Measurements from ENCODE around the gene DPY19L2.
"Not testable (repeated sequence)": the region's sequence is repeated elsewhere in the genome, so short reads cannot be mapped to it uniquely, and the experiment has no call there.

Gene DPY19L2

DNA sequence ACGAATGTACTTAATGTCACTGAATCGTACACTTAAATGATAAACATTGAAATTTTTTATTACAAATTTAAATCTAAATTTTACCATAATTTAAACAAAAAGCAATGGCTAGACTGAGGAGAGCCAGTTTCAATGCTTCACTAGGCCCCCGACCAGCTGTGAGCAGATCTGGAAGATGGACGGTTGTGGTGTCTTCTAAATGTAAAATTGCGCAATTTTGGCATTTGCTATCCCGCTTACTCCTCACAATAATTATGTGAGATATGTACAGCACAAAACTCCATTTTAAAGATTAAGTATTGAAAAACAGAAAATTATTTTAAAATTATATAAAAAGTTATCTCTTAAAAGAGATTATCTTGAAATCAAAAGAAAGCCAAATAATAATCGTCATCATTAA lies 5.3 kb downstream of the DPY19L2 start:
- in situ Hi-C loops (cut with HindIII; ENCODE audit: low sequenced_read_pairs), result not testable (repeated sequence)

DNA sequence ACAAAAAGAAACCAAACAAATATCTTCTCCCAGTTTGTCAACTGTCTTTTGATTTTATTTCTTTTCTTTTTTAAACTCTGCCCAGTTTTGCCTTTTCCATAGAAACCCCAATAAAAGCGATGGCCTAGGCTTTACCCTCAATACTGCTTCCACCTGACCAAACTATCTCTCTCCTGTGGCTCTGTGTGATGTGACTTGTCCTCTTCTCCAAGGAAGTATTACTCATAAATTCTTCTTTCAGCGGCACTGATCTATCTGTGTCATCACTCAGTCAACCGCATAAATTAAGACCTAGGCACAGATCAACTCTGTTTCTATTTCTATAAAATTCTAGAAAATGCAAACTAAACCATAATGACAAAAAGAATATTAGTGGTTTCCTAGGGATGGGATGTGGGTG lies 9.8 kb downstream of the DPY19L2 start:
- in situ Hi-C loops (cut with HindIII; ENCODE audit: low sequenced_read_pairs), result not testable (repeated sequence)

DNA sequence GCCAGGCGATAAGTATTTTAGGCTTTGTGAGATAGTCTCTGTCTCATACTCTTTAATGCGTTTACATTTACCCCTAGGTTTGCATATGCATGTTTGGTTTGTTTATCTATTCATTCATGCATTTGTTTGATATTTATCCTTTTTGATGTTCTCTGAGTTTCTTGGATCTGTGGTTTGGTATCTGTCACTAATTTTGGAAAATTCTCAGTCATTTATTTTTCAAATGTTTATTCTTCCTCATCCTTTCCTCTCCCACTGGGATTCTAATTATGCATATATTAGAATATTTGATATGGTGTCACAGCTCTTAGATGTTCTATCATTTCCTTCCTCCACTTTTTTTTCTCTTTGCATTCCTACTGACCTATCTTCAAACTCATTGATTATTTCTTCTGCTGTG lies 11.9 kb downstream of the DPY19L2 start:
- in situ Hi-C loops (cut with HindIII; ENCODE audit: low sequenced_read_pairs), result not testable (repeated sequence)

DNA sequence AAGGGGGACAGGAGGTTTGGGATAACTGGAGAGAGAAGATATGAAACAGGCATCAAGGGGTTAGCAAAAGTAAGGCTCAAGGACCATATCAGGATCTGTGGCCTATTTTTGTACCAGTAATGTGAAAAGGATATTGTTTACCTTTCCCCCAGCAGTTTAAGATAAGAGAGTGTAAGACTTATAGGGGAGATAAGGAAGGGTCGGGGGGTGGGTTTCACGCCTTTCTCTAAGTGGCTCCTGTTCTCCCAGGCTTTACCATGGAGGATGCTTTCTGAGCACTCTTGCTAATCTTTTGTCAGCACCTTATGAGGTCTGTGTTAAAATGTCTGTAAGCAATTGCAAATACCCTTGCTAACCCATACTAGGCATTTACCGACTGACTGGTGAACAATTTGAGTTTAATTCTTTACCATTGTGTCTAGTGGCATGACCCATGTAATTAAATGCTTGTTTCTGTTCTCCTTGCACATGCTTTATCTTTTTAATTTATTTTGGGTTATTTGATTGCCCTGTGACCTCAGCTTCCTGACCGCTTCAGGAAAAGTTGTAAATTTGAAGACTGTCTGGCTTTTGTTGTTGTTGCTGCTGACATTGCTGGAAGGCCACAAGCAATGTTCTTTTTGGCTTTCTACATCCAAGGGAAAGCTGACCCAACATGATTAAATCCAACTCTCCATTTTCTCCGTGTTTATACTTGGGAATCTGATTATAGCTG lies 12.6 kb downstream of the DPY19L2 start:
- in situ Hi-C loops (cut with HindIII; ENCODE audit: low sequenced_read_pairs), result not testable (repeated sequence)

DNA sequence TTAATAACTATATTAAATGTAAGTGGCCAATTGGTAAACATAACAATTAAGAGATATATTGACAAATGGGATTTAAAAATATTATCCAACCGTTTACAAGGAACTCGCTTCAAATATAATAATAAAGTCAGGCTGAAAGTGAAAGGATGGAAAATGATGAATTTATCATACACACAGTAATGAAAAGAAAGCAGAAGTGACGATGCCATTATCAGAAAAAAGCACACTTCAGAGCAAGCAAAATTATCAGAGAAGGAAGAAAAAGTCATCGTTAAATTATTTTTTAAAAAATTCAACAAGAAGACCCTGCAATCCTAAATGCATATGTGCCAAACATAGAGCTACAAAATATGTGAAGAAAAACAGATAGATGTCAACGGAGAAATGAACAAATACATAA lies 13.8 kb downstream of the DPY19L2 start:
- in situ Hi-C loops (cut with HindIII; ENCODE audit: low sequenced_read_pairs), result not testable (repeated sequence)

DNA sequence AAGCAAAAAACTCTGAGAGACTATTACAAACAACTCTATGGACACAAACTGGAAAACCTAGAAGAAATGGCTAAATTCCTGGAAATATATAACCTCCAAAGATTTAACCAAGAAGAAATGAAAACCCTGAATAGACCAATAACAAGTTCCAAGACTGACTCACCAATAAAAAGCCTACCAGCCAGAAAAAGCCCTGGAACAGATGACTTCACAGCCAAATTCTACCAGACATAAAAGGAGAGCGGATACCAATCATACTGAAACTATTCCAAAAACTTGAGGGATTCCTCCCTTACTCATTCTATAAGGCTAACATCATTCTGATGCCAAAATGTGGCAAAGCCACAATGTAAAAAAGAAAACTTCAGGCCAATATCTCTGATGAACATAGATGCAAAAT lies 18.8 kb downstream of the DPY19L2 start:
- in situ Hi-C loops (cut with HindIII; ENCODE audit: low sequenced_read_pairs), result not testable (repeated sequence)

DNA sequence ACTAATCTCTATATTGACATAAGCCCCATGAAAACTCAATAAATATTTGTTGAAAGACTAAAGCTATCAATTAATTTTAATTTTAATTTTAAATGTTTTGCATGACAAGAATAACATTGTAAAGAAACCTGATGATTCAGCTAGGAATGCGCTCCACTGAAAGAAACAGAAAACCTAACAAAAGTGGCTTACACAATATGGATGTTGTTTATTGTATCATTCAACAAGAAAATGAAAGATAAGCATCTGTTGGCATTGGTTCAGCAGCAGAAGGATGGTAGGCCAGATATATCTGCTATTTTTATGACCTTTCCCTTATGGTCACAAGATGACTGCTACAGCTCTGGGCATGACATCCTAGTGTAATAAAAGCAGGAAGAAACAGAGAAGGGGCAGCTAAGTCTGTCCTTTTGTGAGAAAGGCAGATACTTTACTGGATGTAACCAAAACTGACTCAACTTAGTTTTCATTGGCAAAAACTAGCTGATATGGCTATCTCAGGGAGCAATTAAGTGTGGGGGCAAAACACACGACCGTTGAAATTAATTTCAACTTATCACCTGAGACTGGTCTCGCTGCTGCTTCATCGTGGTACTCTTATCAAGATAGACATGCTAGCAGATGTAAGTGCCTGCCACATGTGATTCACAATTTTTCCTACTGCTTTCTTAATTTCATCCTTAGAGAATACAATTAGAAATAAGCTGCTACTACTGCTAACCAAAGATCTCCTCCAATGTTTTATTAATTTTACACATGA lies 24.7 kb downstream of the DPY19L2 start:
- in situ Hi-C loops (cut with HindIII; ENCODE audit: low sequenced_read_pairs), result not testable (repeated sequence)

DNA sequence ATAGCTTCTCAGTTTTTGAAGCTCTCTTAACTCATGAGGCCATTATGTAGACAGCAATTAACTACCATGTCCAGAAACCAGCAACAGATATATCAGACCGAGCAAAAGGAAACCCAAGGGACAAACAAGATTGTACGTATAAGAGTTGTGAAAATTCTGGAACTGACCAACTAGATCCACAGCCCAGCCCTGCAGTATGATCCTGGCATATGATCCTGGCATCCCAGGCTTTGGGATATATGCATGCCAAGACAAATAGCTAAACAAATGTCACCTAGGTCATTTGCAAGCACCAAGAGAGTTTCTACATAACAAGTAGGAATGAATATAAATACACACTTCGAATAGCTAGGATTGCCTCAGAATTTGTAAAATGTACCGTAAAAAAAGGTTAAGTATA lies 44.0 kb downstream of the DPY19L2 start:
- in situ Hi-C loops (cut with HindIII; ENCODE audit: low sequenced_read_pairs), result not testable (repeated sequence)

DNA sequence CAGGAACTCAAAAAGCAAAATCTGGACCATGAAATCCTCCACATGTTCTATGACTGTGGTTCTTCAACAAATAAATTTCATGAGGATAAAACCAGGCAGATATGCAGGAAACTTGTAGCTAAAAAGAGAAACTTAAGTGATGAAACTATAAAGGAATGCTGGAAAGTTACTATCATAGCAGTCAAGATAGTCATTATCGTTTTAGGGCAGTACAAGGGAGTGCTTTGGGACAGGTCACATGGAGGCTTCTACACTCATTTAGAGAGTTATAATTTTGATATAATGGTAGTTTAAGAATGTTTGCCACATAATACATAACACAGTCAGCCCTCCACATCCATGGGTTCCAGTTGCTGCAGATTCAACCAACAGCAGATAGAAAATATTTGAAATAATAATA lies 52.7 kb downstream of the DPY19L2 start:
- in situ Hi-C loops (cut with HindIII; ENCODE audit: low sequenced_read_pairs), result not testable (repeated sequence)

DNA sequence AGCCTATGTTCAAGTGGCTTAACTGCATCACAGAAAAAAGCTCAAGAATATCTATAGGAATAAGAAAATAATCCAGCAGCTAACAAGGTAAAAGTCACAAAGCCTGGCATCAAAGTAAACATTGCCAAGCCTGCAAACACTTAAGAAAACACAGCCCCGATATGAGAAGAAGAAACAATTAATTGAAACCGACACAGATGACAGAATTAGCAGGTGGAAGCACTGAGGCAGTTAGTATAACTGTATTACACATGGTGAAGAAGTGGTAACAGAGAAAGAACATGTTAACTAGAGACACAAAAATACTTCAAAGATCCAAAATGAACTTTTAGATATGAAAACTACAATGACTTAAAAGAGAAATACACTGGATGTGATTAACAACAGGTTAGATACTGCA lies 57.0 kb downstream of the DPY19L2 start:
- in situ Hi-C loops (cut with HindIII; ENCODE audit: low sequenced_read_pairs), result not testable (repeated sequence)

DNA sequence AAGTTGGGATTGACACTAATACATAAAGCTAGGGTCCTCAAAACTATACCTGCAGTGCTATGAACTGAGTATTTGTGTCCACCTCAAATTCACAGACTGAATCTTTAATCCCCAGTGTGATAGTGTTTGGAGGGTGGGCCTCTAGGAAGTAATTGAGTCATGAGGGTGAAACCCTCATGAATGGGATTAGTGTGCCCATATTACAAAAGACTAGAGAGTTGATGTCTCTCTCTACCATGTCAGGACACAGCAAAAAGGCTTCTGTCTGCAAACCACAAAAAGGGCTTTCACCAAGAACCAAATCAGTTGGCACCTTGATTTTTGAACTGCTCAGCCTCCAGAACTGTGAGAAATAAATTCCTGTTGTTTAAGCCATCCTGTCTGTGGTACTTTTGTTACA lies 59.0 kb downstream of the DPY19L2 start:
- in situ Hi-C loops (cut with HindIII; ENCODE audit: low sequenced_read_pairs), result not testable (repeated sequence)

DNA sequence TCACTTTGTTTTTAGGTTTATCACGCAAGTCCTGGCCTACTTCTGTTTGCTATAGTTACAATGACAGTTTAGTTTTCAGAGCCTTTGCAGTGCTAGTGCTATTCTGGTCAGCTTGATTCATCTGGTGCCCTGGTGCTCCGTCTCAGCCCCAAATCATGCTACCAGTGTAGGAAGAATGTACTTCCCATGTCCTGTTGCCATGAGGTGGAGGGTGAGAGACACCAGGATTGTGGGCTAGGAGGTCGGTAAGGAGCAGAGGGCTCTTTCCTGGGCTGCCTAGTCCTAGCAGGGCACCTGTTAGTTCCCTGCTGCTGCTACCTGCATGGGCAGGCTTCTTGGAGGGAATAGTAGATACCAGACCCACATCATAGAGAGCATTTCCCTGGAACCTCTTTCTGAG lies 63.3 kb downstream of the DPY19L2 start:
- in situ Hi-C loops (cut with HindIII; ENCODE audit: low sequenced_read_pairs), result not testable (repeated sequence)

DNA sequence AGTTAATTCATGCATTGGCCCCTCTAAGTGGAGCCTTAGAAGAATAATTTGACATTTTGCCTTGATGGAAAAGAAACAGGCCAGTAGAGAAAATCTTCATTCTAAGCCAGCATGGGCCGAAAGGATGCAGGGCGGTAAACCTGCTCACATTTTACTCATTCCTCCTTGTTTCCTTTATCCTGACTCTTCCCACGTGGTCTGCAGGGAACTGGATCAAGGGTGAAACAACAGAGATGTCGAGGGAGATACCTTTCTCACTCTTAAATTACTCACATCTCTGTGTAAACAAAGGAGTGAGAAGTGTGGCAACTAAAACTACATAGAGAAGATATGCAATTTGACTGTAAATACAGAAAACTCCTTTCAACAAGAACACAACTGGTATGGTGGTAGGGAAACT lies 73.5 kb downstream of the DPY19L2 start:
- in situ Hi-C loops (cut with HindIII; ENCODE audit: low sequenced_read_pairs), result not testable (repeated sequence)

DNA sequence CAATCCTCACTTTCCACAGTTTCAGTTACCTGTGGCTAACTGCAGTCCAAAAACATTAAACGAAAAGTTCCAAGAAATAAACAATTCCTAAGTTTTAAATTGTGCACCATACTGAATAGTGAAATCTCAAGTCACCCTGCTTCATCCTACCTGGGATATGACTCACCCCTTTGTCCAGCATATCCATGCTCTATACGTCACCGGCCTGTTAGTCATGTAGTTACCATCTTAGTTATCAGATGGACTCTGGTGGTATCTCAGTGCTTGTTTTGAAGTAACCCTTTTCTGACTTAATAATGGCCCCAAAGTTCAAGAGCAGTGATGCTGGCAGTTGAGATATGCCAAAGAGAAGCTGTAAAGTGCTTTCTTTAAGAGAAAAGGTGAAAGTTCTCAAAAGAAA lies 83.9 kb downstream of the DPY19L2 start:
- in situ Hi-C loops (cut with HindIII; ENCODE audit: low sequenced_read_pairs), result not testable (repeated sequence)

DNA sequence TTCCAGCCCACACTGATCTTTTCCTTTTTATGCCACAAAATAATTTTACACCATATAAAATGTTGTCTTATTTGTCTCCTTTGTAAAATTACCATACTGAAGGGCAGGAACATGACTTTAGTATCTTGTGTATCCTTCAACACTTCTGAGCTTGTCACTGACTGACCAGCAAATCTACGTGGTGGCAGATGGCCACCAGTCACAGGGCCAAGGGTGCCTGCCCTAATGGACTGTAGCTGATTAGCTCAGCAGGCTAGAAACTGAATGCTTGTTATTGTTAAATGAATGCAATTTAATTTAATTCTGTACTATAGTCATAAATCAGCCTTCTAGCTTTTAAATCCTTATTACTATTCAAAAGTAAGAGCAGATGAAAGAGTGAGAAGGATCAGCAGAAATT lies 85.0 kb downstream of the DPY19L2 start:
- in situ Hi-C loops (cut with HindIII; ENCODE audit: low sequenced_read_pairs), result not testable (repeated sequence)

DNA sequence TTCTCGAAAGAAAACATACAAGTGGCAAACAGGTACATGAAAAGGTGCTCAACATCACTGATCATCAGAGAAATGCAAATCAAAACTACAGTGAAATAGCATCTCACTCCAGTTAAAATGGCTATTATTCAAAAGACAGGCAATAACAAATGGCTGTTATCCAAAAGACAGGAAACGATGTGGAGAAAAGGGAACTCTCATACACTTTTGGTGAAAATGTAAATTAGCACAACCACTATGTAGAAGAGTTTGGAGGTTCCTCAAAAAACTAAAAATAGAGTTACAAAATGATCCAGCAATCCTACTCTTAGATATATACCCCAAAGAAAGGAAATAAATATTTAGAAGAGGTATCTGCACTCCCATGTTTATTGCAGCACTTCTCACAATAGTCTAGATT lies 90.7 kb downstream of the DPY19L2 start:
- in situ Hi-C loops (cut with HindIII; ENCODE audit: low sequenced_read_pairs), result not testable (repeated sequence)

DNA sequence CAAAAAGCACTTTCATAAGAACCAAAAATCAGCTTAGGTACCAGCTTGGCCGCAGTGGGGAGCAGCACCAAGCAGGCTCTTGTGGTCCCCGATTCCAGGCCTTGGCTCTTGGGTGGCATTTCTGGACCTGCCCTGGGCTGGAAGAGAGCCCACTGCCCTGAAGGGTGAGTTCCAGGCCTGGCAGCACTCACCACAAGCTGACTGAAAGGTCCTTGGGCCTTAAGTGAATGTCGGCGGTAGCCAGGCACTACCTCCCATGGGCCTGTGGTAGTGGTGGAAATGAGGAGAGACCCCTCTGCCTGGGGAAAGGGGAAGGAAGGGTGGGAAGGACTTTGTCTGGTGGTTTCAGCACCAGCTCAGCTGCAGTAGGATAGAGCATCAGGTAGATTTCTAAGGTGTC lies 96.3 kb downstream of the DPY19L2 start:
- in situ Hi-C loops (cut with HindIII; ENCODE audit: low sequenced_read_pairs), result not testable (repeated sequence)

DNA sequence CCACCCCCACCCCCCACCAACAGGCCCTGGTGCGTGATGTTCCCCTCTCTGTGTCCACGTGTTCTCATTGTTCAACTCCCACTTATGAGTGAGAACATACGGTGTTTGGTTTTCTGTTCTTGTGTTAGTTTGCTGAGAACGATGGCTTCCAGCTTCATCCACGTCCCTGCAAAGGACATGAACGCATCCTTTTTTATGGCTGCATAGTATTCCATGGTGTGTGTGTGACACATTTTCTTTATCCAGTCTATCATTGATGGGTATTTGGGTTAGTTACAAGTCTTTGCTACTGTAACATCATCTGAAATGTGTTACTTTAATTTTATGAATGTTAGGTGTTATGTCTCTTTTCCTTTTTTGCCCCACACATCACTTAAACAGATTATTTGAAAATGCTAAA lies 109.8 kb downstream of the DPY19L2 start:
- in situ Hi-C loops (cut with HindIII; ENCODE audit: low sequenced_read_pairs), result not testable (repeated sequence)

DNA sequence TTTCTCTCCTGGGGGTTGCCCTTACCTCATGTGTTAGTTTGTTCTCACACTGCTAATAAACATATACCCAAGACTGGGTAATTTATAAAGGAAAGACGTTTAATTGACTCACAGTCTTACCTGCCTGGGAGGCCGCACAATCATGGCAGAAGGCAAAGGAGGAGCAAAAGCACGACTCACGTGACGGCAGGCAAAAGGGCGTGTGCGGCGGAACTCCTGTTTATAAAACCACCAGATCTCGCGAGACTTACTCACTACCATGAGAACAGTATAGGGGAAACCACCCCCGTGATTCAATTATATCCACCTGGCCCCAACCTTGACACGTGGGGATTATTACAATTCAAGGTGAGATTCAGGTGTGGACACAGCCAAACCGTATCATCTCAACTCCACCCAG lies 116.9 kb downstream of the DPY19L2 start:
- in situ Hi-C loops (cut with HindIII; ENCODE audit: low sequenced_read_pairs), result not testable (repeated sequence)

DNA sequence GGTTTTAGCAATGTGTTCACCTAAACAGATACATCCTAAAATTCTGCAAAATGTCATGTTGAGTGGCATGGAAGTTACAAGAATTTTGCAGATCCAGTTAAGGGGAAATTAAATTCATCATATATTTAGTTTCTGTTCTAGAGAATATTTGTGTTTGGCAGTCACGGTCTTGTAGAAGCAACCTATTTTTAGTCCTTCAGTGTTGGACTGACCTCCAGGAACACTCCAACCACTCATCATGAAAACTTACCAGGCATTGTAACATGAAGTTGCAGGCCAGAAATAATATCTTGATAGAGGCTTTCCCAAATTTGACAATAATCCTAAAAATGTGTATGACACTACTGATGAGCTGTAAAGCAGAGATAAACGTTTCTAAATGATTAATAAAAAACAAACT lies 119.3 kb downstream of the DPY19L2 start:
- in situ Hi-C loops (cut with HindIII; ENCODE audit: low sequenced_read_pairs), result not testable (repeated sequence)

DNA sequence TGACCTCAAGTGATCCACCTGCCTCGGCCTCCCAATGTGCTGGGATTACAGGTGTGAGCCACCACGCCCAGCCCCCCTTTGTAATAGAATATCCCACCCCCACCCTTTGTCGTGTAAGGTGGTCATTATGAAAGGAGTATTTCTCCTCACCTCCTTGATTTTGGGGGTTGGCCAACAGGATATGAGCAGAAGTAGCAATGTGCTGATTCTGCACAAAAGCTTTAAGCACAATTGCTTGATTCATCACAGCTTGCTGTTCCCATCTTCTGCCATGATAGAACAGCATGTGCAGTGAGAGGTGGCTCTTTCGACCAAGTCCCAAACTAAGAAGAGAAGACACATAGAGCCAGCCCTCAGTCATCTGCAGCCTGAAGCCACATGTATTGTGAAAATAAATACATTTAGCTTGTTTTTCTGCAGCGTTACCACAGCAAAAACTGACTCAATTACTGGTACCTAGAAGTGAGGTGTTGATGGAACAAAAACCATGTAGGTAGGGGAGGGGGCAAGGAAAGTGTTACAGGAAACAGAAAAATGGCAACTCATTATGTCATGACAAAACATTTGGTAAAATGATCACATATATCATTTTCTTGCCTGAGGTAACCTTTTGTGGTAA lies 122.9 kb downstream of the DPY19L2 start:
- in situ Hi-C loops (cut with HindIII; ENCODE audit: low sequenced_read_pairs), result not testable (repeated sequence)

DNA sequence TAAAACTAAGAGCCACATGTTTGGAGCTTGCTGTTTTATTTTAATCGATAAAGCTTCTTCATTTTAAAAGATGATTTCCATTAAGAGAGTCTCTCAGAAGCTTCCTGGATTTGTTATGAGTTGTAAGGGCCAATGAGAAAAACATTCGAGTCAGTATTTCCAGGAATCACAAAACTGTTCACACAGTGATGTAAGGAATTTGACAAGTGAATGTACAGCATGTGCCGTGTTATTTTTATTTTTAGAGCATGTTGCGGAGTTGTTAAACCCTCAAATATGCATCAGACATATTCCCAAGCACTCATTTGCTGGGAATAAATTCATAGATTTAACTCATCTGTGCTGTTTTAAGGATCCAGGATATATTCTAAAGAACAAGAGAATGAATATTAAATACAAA lies 129.6 kb downstream of the DPY19L2 start:
- in situ Hi-C loops (cut with HindIII; ENCODE audit: low sequenced_read_pairs), result not testable (repeated sequence)

Measured in DLD1 (cell line).